K562 (cell line): ENCODE results near the gene CERS6. TPM values are rescaled to one million over a fixed set of nuclear protein-coding genes. Genes with fewer than 3 reads are reported as not detected.
A peak's percentile ranks its signal among the peaks of the same experiment; 100 is the strongest.

ENCODE experiments used
- ATAC-seq: fragments of 200-7000 bp; cut with Tn5 transposase; 3 replicates; pipeline ENCODE4 v1.9.1; 2020; ENCODE audit warnings: moderate library complexity
- BruUV-seq: library from RNA; stranded (reverse); fragments of 400-500 nt; replicated peaks from 2 replicates; lab custom pipeline; 2021; lab: Mats Ljungman, UMichigan
- CTCF ChIA-PET: fragments of 300-600 bp; formaldehyde crosslinking; extraction: SDS; loops from one replicate; lab custom pipeline; 2021; ENCODE audit warnings: low intra/inter-chr PET ratio; lab: Yijun Ruan, JAX
- POLR2A ChIA-PET: fragments of 300-600, 350-650 bp; sonication (Branson Sonifier 250); formaldehyde crosslinking; extraction: SDS; loops from one replicate; lab custom pipeline; 2021; ENCODE audit warnings: antibody characterized with exemption, inconsistent platforms; lab: Yijun Ruan, JAX
- DNase-seq, 4 experiments: peaks; one replicate each; pipeline versions ENCODE4 v3.0.0 to v3.0.0-alpha.2; 2011 to 2018; ENCODE audit warnings: low spot score in 3 of 4, mixed read lengths in 3 of 4; ENCODE audit errors: extremely low read depth in 1 of 4
- FAIRE-seq: peaks from 2 replicates; lab custom pipeline; 2011; peaks lifted over from hg19 to GRCh38; lab: Jason Lieb, UNC
- H2AFZ ChIP-seq: 2 replicates; pipeline ENCODE4 v1.6.0; 2011; ENCODE audit warnings: low read depth, low read length, control low read depth, inconsistent platforms
- H3K27ac ChIP-seq: fragments of 200-600 bp; 3 replicates; pipeline ENCODE4 v1.8.0; 2011; ENCODE audit warnings: low read depth, mild to moderate bottlenecking, control low read depth, inconsistent platforms, low read length, moderate library complexity, mixed read lengths; ENCODE audit errors: extremely low read depth
- H3K27me3 ChIP-seq, 2 experiments: fragments of 300-600 bp in 1 of 2; 2 replicates in 1 of 2; 3 replicates in 1 of 2; pipeline versions ENCODE4 v1.6.0 to v1.8.0; 2011; ENCODE audit warnings: inconsistent platforms in 2 of 2, low read length in 2 of 2, mild to moderate bottlenecking in 1 of 2, mixed read lengths in 1 of 2, moderate library complexity in 1 of 2; ENCODE audit not compliant: control insufficient read depth in 2 of 2, insufficient read depth in 2 of 2
- H3K36me3 ChIP-seq: fragments of 300-600 bp; 3 replicates; pipeline ENCODE4 v1.8.0; 2011; ENCODE audit warnings: mild to moderate bottlenecking, low read length, inconsistent platforms; ENCODE audit not compliant: control insufficient read depth, insufficient read depth
- H3K4me1 ChIP-seq, 2 experiments: fragments of 200-600 bp in 1 of 2; replicated peaks in 1 of 2; 2 replicates in 1 of 2; 3 replicates in 1 of 2; pipeline versions ENCODE4 v1.5.1 to v1.8.0; 2011; ENCODE audit warnings: inconsistent platforms in 2 of 2, low read length in 2 of 2, mild to moderate bottlenecking in 1 of 2, mixed read lengths in 1 of 2, moderate library complexity in 1 of 2; ENCODE audit not compliant: control insufficient read depth in 2 of 2, insufficient read depth in 2 of 2
- H3K4me2 ChIP-seq: 2 replicates; pipeline ENCODE4 v1.6.1; 2011; ENCODE audit warnings: low read length, control low read depth, inconsistent platforms, mixed read lengths; ENCODE audit not compliant: insufficient read depth
- H3K4me3 ChIP-seq: fragments of 200-600 bp; sonication (generic), shearing (Covaris generic); 2 replicates; pipeline ENCODE4 v1.5.1; 2016; ENCODE audit warnings: control low read depth, inconsistent platforms
- H3K79me2 ChIP-seq: fragments of 200-600 bp; 3 replicates; pipeline ENCODE4 v1.8.0; 2011; ENCODE audit warnings: low read length, inconsistent platforms; ENCODE audit not compliant: control insufficient read depth, insufficient read depth
- H3K9ac ChIP-seq, 2 experiments: 2 replicates each; pipeline versions ENCODE4 v1.6.0 to v1.6.1; 2011; ENCODE audit warnings: low read depth in 2 of 2, low read length in 2 of 2, control low read depth in 1 of 2, inconsistent platforms in 1 of 2, mild to moderate bottlenecking in 1 of 2, mixed read lengths in 1 of 2; ENCODE audit not compliant: insufficient read depth in 1 of 2
- H3K9me1 ChIP-seq: one replicate; pipeline ENCODE4 v1.6.0; 2011; ENCODE audit warnings: inconsistent platforms, mild to moderate bottlenecking, low read length, moderate library complexity; ENCODE audit not compliant: control insufficient read depth, insufficient read depth
- H3K9me3 ChIP-seq: replicated peaks from 2 replicates; pipeline ENCODE4 v1.5.1; 2011; ENCODE audit warnings: low read depth, low read length, inconsistent platforms; ENCODE audit not compliant: control insufficient read depth, insufficient read depth
- H4K20me1 ChIP-seq: replicated peaks from 2 replicates; pipeline ENCODE4 v1.6.1; 2011; ENCODE audit warnings: low read length, inconsistent platforms, mixed read lengths; ENCODE audit not compliant: control insufficient read depth, insufficient read depth
- CEBPB ChIP-seq: fragments of 450-650 bp; IDR thresholded peaks from 2 replicates; pipeline ENCODE4 v1.6.1; 2016; ENCODE audit warnings: missing genetic modification characterization, missing compliant biosample characterization
- CEBPG ChIP-seq, 3 experiments: fragments of 200-800 bp in 1 of 3; sonication (Bioruptor generic) in 1 of 3; sonication (generic) in 1 of 3; formaldehyde crosslinking in 1 of 3; IDR thresholded peaks in 2 of 3; conservative IDR thresholded peaks in 1 of 3; 2 replicates each; pipeline versions ENCODE4 v1.6.1 to v1.8.0; 2016 to 2022; ENCODE audit warnings: missing compliant biosample characterization in 2 of 3, missing genetic modification characterization in 2 of 3, mild to moderate bottlenecking in 1 of 3, missing genetic modification reagents in 1 of 3
- DACH1 ChIP-seq: fragments of 450-650 bp; IDR thresholded peaks from 2 replicates; pipeline ENCODE4 v1.6.1; 2018; ENCODE audit not compliant: partially characterized antibody
- ETS2 ChIP-seq: IDR thresholded peaks from 2 replicates; pipeline ENCODE4 v1.6.1; 2016; ENCODE audit warnings: borderline replicate concordance, missing genetic modification characterization, mild to moderate bottlenecking, moderate library complexity, missing compliant biosample characterization; ENCODE audit not compliant: poor library complexity, severe bottlenecking
- GABPB2 ChIP-seq: fragments of 250-450 bp; sonication (Bioruptor Pico); conservative IDR thresholded peaks from 2 replicates; pipeline ENCODE4 v1.5.1; 2021; ENCODE audit warnings: mild to moderate bottlenecking
- GATAD2B ChIP-seq: fragments of 450-650 bp; IDR thresholded peaks from 2 replicates; pipeline ENCODE4 v1.6.1; 2017; ENCODE audit warnings: mild to moderate bottlenecking, borderline replicate concordance
- KDM1A ChIP-seq, 2 experiments: fragments of 450-650 bp; IDR thresholded peaks; 2 replicates each; pipeline ENCODE4 v1.6.1; 2016; ENCODE audit warnings: mild to moderate bottlenecking in 2 of 2
- MAX ChIP-seq: sonication (generic); formaldehyde crosslinking; IDR thresholded peaks from 2 replicates; pipeline ENCODE4 v1.9.0; 2022; ENCODE audit warnings: mild to moderate bottlenecking, missing genetic modification reagents
- NFATC3 ChIP-seq: fragments of 450-650 bp; IDR thresholded peaks from 2 replicates; pipeline ENCODE4 v1.6.1; 2017; ENCODE audit warnings: mild to moderate bottlenecking
- PRMT5 ChIP-seq: sonication (generic); formaldehyde crosslinking; IDR thresholded peaks from 2 replicates; pipeline ENCODE4 v1.5.0; 2020; ENCODE audit warnings: missing genetic modification reagents
- ZBED1 ChIP-seq: IDR thresholded peaks from 2 replicates; pipeline ENCODE4 v1.6.1; 2014
- ZNF766 ChIP-seq: fragments of 200-800 bp; sonication (Bioruptor generic); conservative IDR thresholded peaks from 2 replicates; pipeline ENCODE4 v1.6.1; 2016; ENCODE audit warnings: missing genetic modification characterization, missing compliant biosample characterization
- WGBS: fragments of 100-300 bp; shearing (Covaris generic); methylation state at CpG from one replicate; pipeline ENCODE4 v1.1.6; 2016; ENCODE audit warnings: low coverage, mixed read lengths; ENCODE audit not compliant: insufficient coverage; ENCODE audit errors: missing lambda C conversion rate; 5-methylcytosine and 5-hydroxymethylcytosine counted together
- in situ Hi-C: fragments of 300-500 bp; cut with MboI; formaldehyde crosslinking; loops from 4 replicates; pipeline ENCODE4 v1.15.0; 2018; ENCODE audit warnings: inconsistent platforms, mixed read lengths
- intact Hi-C: fragments of 100-400 bp; cut with micrococcal nuclease; formaldehyde crosslinking; loops from 2 replicates; pipeline ENCODE4 v1.14.2; 2022
- polyA plus RNA-seq, 8 experiments: library from polyadenylated mRNA; depleted of rRNA in 4 of 8; stranded (reverse) in 5 of 8; unstranded in 3 of 8; fragments of >200 nt; fragmentation: Nextera tagmentation in 2 of 8; fragmentation: Illumina TruSeq in 1 of 8; extraction: Ambion mirVana in 2 of 8; extraction: Trizol in 1 of 8; gene quantifications; 2 replicates each; pipeline versions ENCODE4 v1.2.1 to v1.2.3, GENCODE V29; 2011 to 2014; ENCODE audit warnings: inconsistent platforms in 1 of 8, missing spikeins in 1 of 8
- total RNA-seq, 7 experiments: library from RNA; depleted of rRNA in 6 of 7; stranded (reverse); fragments of >200 nt in 6 of 7; fragmentation: Illumina TruSeq in 2 of 7; extraction: Trizol in 2 of 7; gene quantifications; 2 replicates each; pipeline versions ENCODE4 v1.2.1 to v1.2.3, GENCODE V29; 2011 to 2021; ENCODE audit warnings: low replicate concordance in 1 of 7
- TF ChIP-seq, protein P1 (sequence below): fragments of 450-650 bp; IDR thresholded peaks from 2 replicates; pipeline ENCODE4 v1.6.1; 2017; ENCODE audit warnings: antibody characterized with exemption, mild to moderate bottlenecking
- TF ChIP-seq, protein P2 (sequence below): fragments of 250-450 bp; sonication (Bioruptor Pico); IDR thresholded peaks from 2 replicates; pipeline ENCODE4 v1.8.0; 2022; ENCODE audit warnings: inconsistent platforms, mild to moderate bottlenecking, moderate library complexity, borderline replicate concordance
- TF ChIP-seq, protein P3 (sequence below): sonication (generic); formaldehyde crosslinking; IDR thresholded peaks from 2 replicates; pipeline ENCODE4 v1.8.0; 2022; ENCODE audit warnings: mild to moderate bottlenecking, missing genetic modification reagents

CERS6 gene
- total and polyA plus RNA-seq, 9 of the 15 experiments (the other 6 are each of a cell fraction or from before 2014, with no cell fraction given): 1.6 to 13.6 (median 11.4) TPM

- H3K9me3 ChIP-seq: no peaks in the 10 kb centered on the region
- in situ Hi-C loops: no loop called here
- CTCF ChIA-PET: no interaction called here
- no peak overlapping the region for H3K9ac ChIP-seq
- H3K4me3 ChIP-seq: no peak overlapping the region
- no TSS peak for BruUV-seq
- FAIRE-seq: no peak
- H4K20me1 ChIP-seq: no peaks in the 10 kb centered on the region
- 62% methylated on average over 4 of the region's 4 CpGs for WGBS
- no peak overlapping the region for H2AFZ ChIP-seq
- no peak for DNase-seq
- no peaks in the 10 kb centered on the region for H3K27me3 ChIP-seq
- POLR2A ChIA-PET: no interaction called here
- peaks cover 0 to 6% of the 10 kb centered on the region in 2 experiments; a peak in 2 of 5 replicates for H3K4me1 ChIP-seq
- TF ChIP-seq CEBPG (CRISPR knock-in tag; IDR thresholded peaks at IDR 0.05) (peak; percentile 54; the same call in 1 of the 2 replicates), CEBPG (tag; conservative IDR thresholded peaks at IDR 0.05 in 1 of 2, IDR thresholded peaks at IDR 0.05 in 1 of 2) (peak; percentile 50 to 73; a peak in 3 of 4 replicates), KDM1A (IDR thresholded peaks at IDR 0.05) (no peak), CEBPB (tag) (peak; percentile 90), ETS2 (no peak), GATAD2B (no peak), NFATC3 (no peak), MAX (no peak), PRMT5 (CRISPR knock-in tag) (no peak), DACH1 (no peak), ZNF766 (CRISPR knock-in tag) (no peak), ZBED1 (no peak), GABPB2 (CRISPR knock-in tag) (no peak)
- TF ChIP-seq, protein P1, sequence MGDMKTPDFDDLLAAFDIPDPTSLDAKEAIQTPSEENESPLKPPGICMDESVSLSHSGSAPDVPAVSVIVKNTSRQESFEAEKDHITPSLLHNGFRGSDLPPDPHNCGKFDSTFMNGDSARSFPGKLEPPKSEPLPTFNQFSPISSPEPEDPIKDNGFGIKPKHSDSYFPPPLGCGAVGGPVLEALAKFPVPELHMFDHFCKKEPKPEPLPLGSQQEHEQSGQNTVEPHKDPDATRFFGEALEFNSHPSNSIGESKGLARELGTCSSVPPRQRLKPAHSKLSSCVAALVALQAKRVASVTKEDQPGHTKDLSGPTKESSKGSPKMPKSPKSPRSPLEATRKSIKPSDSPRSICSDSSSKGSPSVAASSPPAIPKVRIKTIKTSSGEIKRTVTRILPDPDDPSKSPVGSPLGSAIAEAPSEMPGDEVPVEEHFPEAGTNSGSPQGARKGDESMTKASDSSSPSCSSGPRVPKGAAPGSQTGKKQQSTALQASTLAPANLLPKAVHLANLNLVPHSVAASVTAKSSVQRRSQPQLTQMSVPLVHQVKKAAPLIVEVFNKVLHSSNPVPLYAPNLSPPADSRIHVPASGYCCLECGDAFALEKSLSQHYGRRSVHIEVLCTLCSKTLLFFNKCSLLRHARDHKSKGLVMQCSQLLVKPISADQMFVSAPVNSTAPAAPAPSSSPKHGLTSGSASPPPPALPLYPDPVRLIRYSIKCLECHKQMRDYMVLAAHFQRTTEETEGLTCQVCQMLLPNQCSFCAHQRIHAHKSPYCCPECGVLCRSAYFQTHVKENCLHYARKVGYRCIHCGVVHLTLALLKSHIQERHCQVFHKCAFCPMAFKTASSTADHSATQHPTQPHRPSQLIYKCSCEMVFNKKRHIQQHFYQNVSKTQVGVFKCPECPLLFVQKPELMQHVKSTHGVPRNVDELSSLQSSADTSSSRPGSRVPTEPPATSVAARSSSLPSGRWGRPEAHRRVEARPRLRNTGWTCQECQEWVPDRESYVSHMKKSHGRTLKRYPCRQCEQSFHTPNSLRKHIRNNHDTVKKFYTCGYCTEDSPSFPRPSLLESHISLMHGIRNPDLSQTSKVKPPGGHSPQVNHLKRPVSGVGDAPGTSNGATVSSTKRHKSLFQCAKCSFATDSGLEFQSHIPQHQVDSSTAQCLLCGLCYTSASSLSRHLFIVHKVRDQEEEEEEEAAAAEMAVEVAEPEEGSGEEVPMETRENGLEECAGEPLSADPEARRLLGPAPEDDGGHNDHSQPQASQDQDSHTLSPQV: no peak
- TF ChIP-seq, protein P2, sequence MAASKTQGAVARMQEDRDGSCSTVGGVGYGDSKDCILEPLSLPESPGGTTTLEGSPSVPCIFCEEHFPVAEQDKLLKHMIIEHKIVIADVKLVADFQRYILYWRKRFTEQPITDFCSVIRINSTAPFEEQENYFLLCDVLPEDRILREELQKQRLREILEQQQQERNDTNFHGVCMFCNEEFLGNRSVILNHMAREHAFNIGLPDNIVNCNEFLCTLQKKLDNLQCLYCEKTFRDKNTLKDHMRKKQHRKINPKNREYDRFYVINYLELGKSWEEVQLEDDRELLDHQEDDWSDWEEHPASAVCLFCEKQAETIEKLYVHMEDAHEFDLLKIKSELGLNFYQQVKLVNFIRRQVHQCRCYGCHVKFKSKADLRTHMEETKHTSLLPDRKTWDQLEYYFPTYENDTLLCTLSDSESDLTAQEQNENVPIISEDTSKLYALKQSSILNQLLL: no peak
- TF ChIP-seq, protein P3, sequence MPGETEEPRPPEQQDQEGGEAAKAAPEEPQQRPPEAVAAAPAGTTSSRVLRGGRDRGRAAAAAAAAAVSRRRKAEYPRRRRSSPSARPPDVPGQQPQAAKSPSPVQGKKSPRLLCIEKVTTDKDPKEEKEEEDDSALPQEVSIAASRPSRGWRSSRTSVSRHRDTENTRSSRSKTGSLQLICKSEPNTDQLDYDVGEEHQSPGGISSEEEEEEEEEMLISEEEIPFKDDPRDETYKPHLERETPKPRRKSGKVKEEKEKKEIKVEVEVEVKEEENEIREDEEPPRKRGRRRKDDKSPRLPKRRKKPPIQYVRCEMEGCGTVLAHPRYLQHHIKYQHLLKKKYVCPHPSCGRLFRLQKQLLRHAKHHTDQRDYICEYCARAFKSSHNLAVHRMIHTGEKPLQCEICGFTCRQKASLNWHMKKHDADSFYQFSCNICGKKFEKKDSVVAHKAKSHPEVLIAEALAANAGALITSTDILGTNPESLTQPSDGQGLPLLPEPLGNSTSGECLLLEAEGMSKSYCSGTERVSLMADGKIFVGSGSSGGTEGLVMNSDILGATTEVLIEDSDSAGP (CRISPR knock-in tag): no peak
- intact Hi-C loops: no loop called here
- no peak overlapping the region for H3K27ac ChIP-seq
- ATAC-seq: no peak
- no peak overlapping the region for H3K4me2 ChIP-seq
- H3K36me3 ChIP-seq: no peaks in the 10 kb centered on the region
- no peaks in the 10 kb centered on the region for H3K79me2 ChIP-seq
- no peaks in the 10 kb centered on the region for H3K9me1 ChIP-seq
These were observed 129.6 kb downstream of the CERS6 start for GRCh38 chr2:168585700-168586099.
